Mucosa of rectum (tissue), 2 donors: ENCODE measurements around the gene LRMDA.

Experiments used
- H3K27ac ChIP-seq, 2 donors: one replicate each; pipeline ENCODE4 v1.7.0; 2013; ENCODE audit warnings: inconsistent platforms in 2 of 2, low read depth in 2 of 2, low read length in 2 of 2
- H3K27me3 ChIP-seq, 2 donors: one replicate each; pipeline ENCODE4 v1.7.0; 2013; ENCODE audit warnings: low read length in 2 of 2; ENCODE audit not compliant: control insufficient read depth in 2 of 2, insufficient read depth in 2 of 2
- H3K36me3 ChIP-seq, 2 donors: one replicate each; pipeline ENCODE4 v1.7.0; 2013; ENCODE audit warnings: low read length in 2 of 2; ENCODE audit not compliant: control insufficient read depth in 2 of 2, insufficient read depth in 2 of 2
- H3K4me1 ChIP-seq, 2 donors: one replicate each; pipeline ENCODE4 v1.7.0; 2013; ENCODE audit warnings: low read length in 2 of 2, mild to moderate bottlenecking in 1 of 2; ENCODE audit not compliant: control insufficient read depth in 2 of 2, insufficient read depth in 2 of 2
- H3K4me3 ChIP-seq, 2 donors: one replicate each; pipeline ENCODE4 v1.7.0; 2013; ENCODE audit warnings: low read length in 2 of 2
- H3K9ac ChIP-seq, 2 donors: one replicate each; pipeline ENCODE4 v1.7.0; 2013; ENCODE audit warnings: low read length in 2 of 2, low read depth in 1 of 2, mild to moderate bottlenecking in 1 of 2
- H3K9me3 ChIP-seq, 2 donors: one replicate each; pipeline ENCODE4 v1.7.0; 2013; ENCODE audit warnings: low read length in 2 of 2; ENCODE audit not compliant: control insufficient read depth in 2 of 2
- donor health status: healthy.
- donor health status: Normal muscosa, but diverticular disease.

LRMDA gene

GRCh38 chr10:75461672-75462649 is 30.5 kb downstream of the LRMDA start:
- H3K9ac ChIP-seq, result no peak overlapping the region
- H3K36me3 ChIP-seq, result no peaks in the 10 kb centered on the region
- H3K9me3 ChIP-seq, result no peaks in the 10 kb centered on the region
- no peak overlapping the region for H3K4me3 ChIP-seq
- H3K27me3 ChIP-seq, result no peaks in the 10 kb centered on the region
- no peaks in the 10 kb centered on the region for H3K4me1 ChIP-seq
- H3K27ac ChIP-seq, result no peak overlapping the region

- no peak overlapping the region for H3K4me3 ChIP-seq
- H3K9ac ChIP-seq, result no peak overlapping the region
- no peaks in the 10 kb centered on the region for H3K36me3 ChIP-seq
- H3K9me3 ChIP-seq, result no peaks in the 10 kb centered on the region
- H3K4me1 ChIP-seq, result no peaks in the 10 kb centered on the region
- H3K27ac ChIP-seq, result no peak overlapping the region
- H3K27me3 ChIP-seq, result no peaks in the 10 kb centered on the region
Measured at GRCh38 chr10:75462865-75463264, 31.4 kb downstream of the LRMDA start.

GRCh38 chr10:75464478-75465449 is 33.3 kb downstream of the LRMDA start:
- Histone ChIP-seq H3K36me3 (no peaks in the 10 kb centered on the region), H3K4me3 (no peak overlapping the region), H3K4me1 (no peaks in the 10 kb centered on the region), H3K27me3 (no peaks in the 10 kb centered on the region), H3K9ac (no peak overlapping the region), H3K27ac (no peak overlapping the region), H3K9me3 (no peaks in the 10 kb centered on the region)

GRCh38 chr10:75465450-75465827 is 34.0 kb downstream of the LRMDA start:
- H3K4me3 ChIP-seq, result no peak overlapping the region
- H3K9ac ChIP-seq, result no peak overlapping the region
- H3K9me3 ChIP-seq, result no peaks in the 10 kb centered on the region
- no peaks in the 10 kb centered on the region for H3K27me3 ChIP-seq
- no peaks in the 10 kb centered on the region for H3K4me1 ChIP-seq
- H3K27ac ChIP-seq, result no peak overlapping the region
- H3K36me3 ChIP-seq, result no peaks in the 10 kb centered on the region

- no peak overlapping the region for H3K9ac ChIP-seq
- no peaks in the 10 kb centered on the region for H3K4me1 ChIP-seq
- no peaks in the 10 kb centered on the region for H3K27me3 ChIP-seq
- no peak overlapping the region for H3K27ac ChIP-seq
- H3K4me3 ChIP-seq, result no peak overlapping the region
- no peaks in the 10 kb centered on the region for H3K36me3 ChIP-seq
- no peaks in the 10 kb centered on the region for H3K9me3 ChIP-seq
Measured at GRCh38 chr10:75466001-75466400, 34.6 kb downstream of the LRMDA start.

- H3K9ac ChIP-seq, result no peak overlapping the region
- H3K9me3 ChIP-seq, result no peaks in the 10 kb centered on the region
- no peaks in the 10 kb centered on the region for H3K27me3 ChIP-seq
- H3K4me3 ChIP-seq, result no peak overlapping the region
- no peaks in the 10 kb centered on the region for H3K36me3 ChIP-seq
- H3K4me1 ChIP-seq, result peaks cover 3% of the 10 kb centered on the region in 2 donors
- H3K27ac ChIP-seq, result no peak overlapping the region
Measured at GRCh38 chr10:75466886-75467285, 35.5 kb downstream of the LRMDA start.

- Histone ChIP-seq H3K9me3 (no peaks in the 10 kb centered on the region), H3K27ac (no peak overlapping the region), H3K9ac (no peak overlapping the region), H3K27me3 (no peaks in the 10 kb centered on the region), H3K36me3 (no peaks in the 10 kb centered on the region), H3K4me1 (peaks cover 3% of the 10 kb centered on the region in 2 donors), H3K4me3 (no peak overlapping the region)
Measured at GRCh38 chr10:75468612-75469005, 37.2 kb downstream of the LRMDA start.

GRCh38 chr10:75469006-75469616 is 37.7 kb downstream of the LRMDA start:
- Histone ChIP-seq H3K27me3 (no peaks in the 10 kb centered on the region), H3K36me3 (no peaks in the 10 kb centered on the region), H3K4me3 (no peak overlapping the region), H3K27ac (no peak overlapping the region), H3K4me1 (peaks cover 3% of the 10 kb centered on the region in 2 donors), H3K9me3 (no peaks in the 10 kb centered on the region), H3K9ac (no peak overlapping the region)

- Histone ChIP-seq H3K4me3 (no peak overlapping the region), H3K27ac (no peak overlapping the region), H3K36me3 (no peaks in the 10 kb centered on the region), H3K4me1 (peaks cover 3% of the 10 kb centered on the region in 2 donors), H3K27me3 (no peaks in the 10 kb centered on the region), H3K9me3 (no peaks in the 10 kb centered on the region), H3K9ac (no peak overlapping the region)
Measured at GRCh38 chr10:75470901-75471300, 39.5 kb downstream of the LRMDA start.
